ENCODE results near the gene SIRT5.

SIRT5 gene

DNA sequence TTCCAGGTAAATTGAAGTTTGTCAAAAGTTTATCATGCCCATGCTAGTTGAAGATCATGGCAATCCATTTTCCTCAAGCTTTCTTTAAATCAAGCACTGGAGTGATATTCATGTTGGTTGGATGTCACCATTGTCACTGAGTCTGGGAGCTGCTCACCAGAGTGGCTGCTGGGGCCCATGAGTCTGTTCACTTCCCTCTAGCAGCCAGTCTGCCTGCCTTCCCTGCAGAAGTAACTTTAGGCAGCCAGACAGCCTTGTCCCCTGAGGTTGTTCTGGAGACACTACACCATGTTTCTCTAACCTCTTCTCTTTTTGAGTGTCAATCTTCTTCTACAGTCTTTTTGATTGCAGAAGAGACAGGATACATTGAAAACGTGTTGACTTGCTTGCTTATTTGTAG, 5.5 kb downstream of the SIRT5 start:
- no peaks in the 10 kb centered on the region for H3K4me1 ChIP-seq (ENCODE audit: low read length)
- no peak overlapping the region for H3K4me2 ChIP-seq (ENCODE audit: low read depth, low read length)
- no peak for DNase-seq
- TF ChIP-seq EZH2 (optimal IDR thresholded peaks at IDR 0.05; ENCODE audit: low read depth, low read length) = no peak
- TF ChIP-seq CTCF (IDR thresholded peaks at IDR 0.05; ENCODE audit: low read length) = no peak
- TF ChIP-seq EZH2phosphoT487 (IDR thresholded peaks at IDR 0.05; ENCODE audit: low read length) = no peak
- H3K79me2 ChIP-seq (ENCODE audit: low read length) = no peaks in the 10 kb centered on the region; the same call in 1 of the 2 replicates
- no peaks in the 10 kb centered on the region for H3K36me3 ChIP-seq (replicated peaks; ENCODE audit: insufficient read depth, low read length)
- no peak overlapping the region for H3K4me3 ChIP-seq (ENCODE audit: low read length)
- no peaks in the 10 kb centered on the region for H3K9me3 ChIP-seq (replicated peaks; ENCODE audit: insufficient read depth, low read length)
- H3K27ac ChIP-seq (ENCODE audit: low read length) = no peak overlapping the region
- H3K9ac ChIP-seq (ENCODE audit: low read length) = no peak overlapping the region
- H3F3A ChIP-seq (ENCODE audit: insufficient read depth, low read length) = peaks cover 4% of the 10 kb centered on the region
- H2AFZ ChIP-seq (ENCODE audit: low read length) = no peak overlapping the region
- H4K20me1 ChIP-seq (ENCODE audit: insufficient read depth, low read length) = no peaks in the 10 kb centered on the region
- no peaks in the 10 kb centered on the region for H3K27me3 ChIP-seq (replicated peaks; ENCODE audit: insufficient read depth, low read length)
- no peaks in the 10 kb centered on the region for H3K9me2 ChIP-seq (replicated peaks; ENCODE audit: insufficient read depth, low read length)

DNA sequence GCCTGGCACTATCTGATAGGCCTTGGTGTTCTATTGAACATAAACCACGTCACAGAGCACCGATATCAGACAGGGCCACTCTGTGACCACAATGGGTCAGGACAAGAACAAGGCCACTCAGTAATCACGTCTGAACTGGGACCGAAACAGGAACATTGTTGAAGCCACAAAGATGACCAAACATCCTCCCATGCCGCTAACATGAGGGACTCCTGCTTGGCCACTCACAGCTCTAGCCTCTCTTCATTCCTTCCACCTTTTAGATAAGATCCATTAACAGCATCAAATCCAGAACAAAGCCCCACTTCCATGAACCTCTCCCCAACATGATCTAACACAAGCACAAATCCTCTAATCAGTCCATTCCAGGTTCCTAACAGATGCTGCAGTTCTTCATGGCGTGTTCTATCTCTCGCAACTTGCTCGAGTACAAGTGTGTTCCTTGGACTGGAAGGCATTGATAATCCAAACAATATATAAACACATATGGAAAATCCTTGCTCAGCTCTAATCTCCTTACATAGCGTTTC, 7.4 kb downstream of the SIRT5 start:
- Histone ChIP-seq H3K9ac (ENCODE audit: low read length) (no peak overlapping the region), H3K79me2 (ENCODE audit: low read length) (no peaks in the 10 kb centered on the region), H2AFZ (ENCODE audit: low read length) (no peak overlapping the region), H3K9me2 (replicated peaks; ENCODE audit: insufficient read depth, low read length) (no peaks in the 10 kb centered on the region), H3K4me3 (ENCODE audit: low read length) (no peak overlapping the region), H3K27me3 (replicated peaks; ENCODE audit: insufficient read depth, low read length) (no peaks in the 10 kb centered on the region), H3K4me1 (ENCODE audit: low read length) (no peaks in the 10 kb centered on the region), H3K27ac (ENCODE audit: low read length) (no peak overlapping the region), H4K20me1 (ENCODE audit: insufficient read depth, low read length) (no peaks in the 10 kb centered on the region), H3K36me3 (replicated peaks; ENCODE audit: insufficient read depth, low read length) (no peaks in the 10 kb centered on the region), H3K4me2 (ENCODE audit: low read depth, low read length) (no peak overlapping the region), H3F3A (ENCODE audit: insufficient read depth, low read length) (no peaks in the 10 kb centered on the region), H3K9me3 (replicated peaks; ENCODE audit: insufficient read depth, low read length) (no peaks in the 10 kb centered on the region)
- DNase-seq = no peak
- TF ChIP-seq CTCF (IDR thresholded peaks at IDR 0.05; ENCODE audit: low read length) (no peak), EZH2phosphoT487 (IDR thresholded peaks at IDR 0.05; ENCODE audit: low read length) (no peak), EZH2 (optimal IDR thresholded peaks at IDR 0.05; ENCODE audit: low read depth, low read length) (no peak)

DNA sequence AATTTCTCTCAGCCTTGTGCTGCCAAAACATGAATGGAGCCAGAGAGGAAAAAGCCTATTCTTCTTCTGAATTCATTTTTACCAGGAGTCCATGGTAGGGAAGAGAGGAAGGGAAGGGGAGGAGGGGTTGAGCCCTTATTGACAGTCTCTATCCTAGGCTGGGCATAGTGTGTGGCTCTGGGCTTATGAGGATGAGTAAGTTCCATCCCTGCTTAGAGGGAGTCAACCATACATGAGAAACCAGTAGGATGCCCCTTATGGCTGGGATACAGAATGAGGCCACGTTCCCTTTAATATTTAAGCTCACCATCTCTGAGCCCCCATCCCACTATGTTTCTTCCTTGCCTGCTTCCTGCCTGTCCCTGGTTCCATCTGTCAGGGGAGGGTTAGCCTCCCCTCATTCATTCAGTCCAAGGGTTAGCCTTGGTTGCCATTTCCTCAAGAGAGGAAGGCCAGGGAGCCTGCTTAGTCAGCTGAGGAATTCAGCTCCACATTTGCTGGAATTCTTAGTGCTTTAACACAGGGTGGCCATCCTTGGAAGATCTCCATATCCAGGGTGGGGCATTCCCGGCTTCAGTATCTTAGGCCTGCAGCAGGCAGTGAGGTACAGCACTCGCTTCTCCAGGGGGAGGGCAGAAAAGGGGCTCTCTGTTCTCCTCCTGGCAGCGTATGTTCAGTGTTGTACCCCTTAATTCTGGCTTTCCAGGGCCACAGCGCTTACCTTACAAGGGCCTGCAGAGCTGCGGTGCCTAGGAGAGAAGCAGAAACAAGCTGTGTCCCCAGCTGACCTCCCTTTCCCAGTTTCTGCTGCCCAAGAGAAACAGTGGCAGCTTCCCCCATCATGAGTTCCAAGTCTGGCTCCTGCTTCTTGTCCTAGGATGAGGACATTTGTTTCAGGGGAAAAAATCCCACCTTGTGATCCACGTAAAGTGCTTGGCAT, 12.5 kb downstream of the SIRT5 start:
- H3K9ac ChIP-seq (ENCODE audit: low read length) = no peak overlapping the region
- no peaks in the 10 kb centered on the region for H3K9me2 ChIP-seq (replicated peaks; ENCODE audit: insufficient read depth, low read length)
- H3F3A ChIP-seq (ENCODE audit: insufficient read depth, low read length) = no peaks in the 10 kb centered on the region
- no peaks in the 10 kb centered on the region for H3K36me3 ChIP-seq (replicated peaks; ENCODE audit: insufficient read depth, low read length)
- no peak overlapping the region for H3K4me2 ChIP-seq (ENCODE audit: low read depth, low read length)
- DNase-seq = no peak
- no peaks in the 10 kb centered on the region for H3K27me3 ChIP-seq (replicated peaks; ENCODE audit: insufficient read depth, low read length)
- H4K20me1 ChIP-seq (ENCODE audit: insufficient read depth, low read length) = no peaks in the 10 kb centered on the region
- no peaks in the 10 kb centered on the region for H3K79me2 ChIP-seq (ENCODE audit: low read length)
- no peaks in the 10 kb centered on the region for H3K4me1 ChIP-seq (ENCODE audit: low read length)
- no peak for TF ChIP-seq EZH2phosphoT487 (IDR thresholded peaks at IDR 0.05; ENCODE audit: low read length)
- no peak for TF ChIP-seq CTCF (IDR thresholded peaks at IDR 0.05; ENCODE audit: low read length)
- no peak for TF ChIP-seq EZH2 (optimal IDR thresholded peaks at IDR 0.05; ENCODE audit: low read depth, low read length)
- no peak overlapping the region for H2AFZ ChIP-seq (ENCODE audit: low read length)
- H3K27ac ChIP-seq (ENCODE audit: low read length) = no peak overlapping the region
- H3K9me3 ChIP-seq (replicated peaks; ENCODE audit: insufficient read depth, low read length) = no peaks in the 10 kb centered on the region
- no peak overlapping the region for H3K4me3 ChIP-seq (ENCODE audit: low read length)

All from MM.1S (cell line).